Activated CD8-positive, alpha-beta memory T cell treated with anti-CD3 and anti-CD28 coated beads, Interleukin-2, amount 50 U/mL, for 4 hours (primary cell): Measurements from ENCODE around the gene FARS2.
A peak's percentile ranks its signal among the peaks of the same experiment; 100 is the strongest.

ENCODE experiments used
- DNase-seq: peaks from one replicate; pipeline ENCODE4 v3.0.0-alpha.2; 2020

FARS2 gene

GRCh38 chr6:5260661-5261544, at the start of gene FARS2, which contains the start of gene LYRM4:
Gene FARS2 (plus strand): TSS chr6:5261513.
Gene LYRM4 (minus strand): TSS chr6:5260950. CDS start chr6:5260733, 217 bp downstream.
- DNase-seq: peak; percentile 92

GRCh38 chr6:5213836-5214235, 47.5 kb upstream of the FARS2 start:
- DNase-seq: no peak

- DNase-seq: no peak
Measured at GRCh38 chr6:5214570-5215052, 46.7 kb upstream of the FARS2 start.

GRCh38 chr6:5215159-5215558, 46.2 kb upstream of the FARS2 start:
- no peak for DNase-seq

GRCh38 chr6:5215799-5216198, 45.5 kb upstream of the FARS2 start:
- no peak for DNase-seq

- DNase-seq: no peak
Measured at GRCh38 chr6:5217356-5217755, 44.0 kb upstream of the FARS2 start.

DNA sequence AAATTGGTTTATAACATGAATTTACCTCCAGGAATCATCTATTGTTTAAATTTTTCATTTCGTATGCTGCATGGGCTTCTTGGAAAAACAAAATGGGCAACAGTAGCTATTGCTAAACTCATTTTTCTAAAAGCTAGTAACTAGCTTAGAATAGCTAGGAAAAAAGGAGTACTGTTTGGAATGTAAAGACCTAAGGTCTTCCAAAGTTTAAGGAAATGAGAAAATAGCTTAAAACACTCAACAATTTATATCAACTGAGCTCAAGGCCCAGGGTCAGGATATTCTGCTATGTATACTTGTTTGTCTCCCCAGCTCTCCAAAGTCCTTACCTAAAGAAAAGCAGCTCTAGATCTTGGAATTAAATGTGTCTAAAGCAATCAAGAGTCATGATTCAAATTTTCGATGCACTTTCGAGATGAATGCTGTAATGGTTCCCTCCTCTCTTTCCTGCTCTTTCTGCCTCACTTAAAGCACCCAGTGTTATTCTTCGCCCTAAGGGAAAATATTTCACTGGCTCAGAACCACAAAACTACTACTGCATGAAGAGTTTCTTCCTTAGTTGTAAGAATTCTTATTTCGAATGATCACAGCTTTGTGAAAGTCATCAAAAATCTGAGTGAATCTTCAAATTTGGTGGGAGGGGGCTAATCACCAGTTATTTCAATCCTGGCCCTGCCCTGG, 42.2 kb upstream of the FARS2 start:
- no peak for DNase-seq

DNA sequence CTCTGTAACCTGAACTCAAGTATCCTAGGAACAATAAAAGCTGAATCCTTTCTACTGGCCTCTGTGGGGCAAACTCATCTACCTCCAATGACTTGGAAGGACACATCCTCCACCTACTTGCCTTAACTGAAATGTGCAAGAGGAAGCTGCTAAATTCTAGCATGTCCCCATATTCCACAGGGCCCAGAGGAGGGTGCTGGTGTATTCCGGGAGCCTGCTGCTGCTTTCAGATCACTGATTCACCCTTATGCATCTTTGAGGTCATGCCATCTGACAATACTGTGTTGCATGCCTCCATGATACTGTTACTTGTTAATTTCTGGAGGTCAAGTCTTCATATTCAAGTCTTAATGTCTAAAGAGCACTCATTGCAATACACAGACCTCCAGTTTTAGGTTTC, 40.9 kb upstream of the FARS2 start:
- DNase-seq: no peak

- no peak for DNase-seq
Measured at GRCh38 chr6:5223309-5223708, 38.0 kb upstream of the FARS2 start.

DNA sequence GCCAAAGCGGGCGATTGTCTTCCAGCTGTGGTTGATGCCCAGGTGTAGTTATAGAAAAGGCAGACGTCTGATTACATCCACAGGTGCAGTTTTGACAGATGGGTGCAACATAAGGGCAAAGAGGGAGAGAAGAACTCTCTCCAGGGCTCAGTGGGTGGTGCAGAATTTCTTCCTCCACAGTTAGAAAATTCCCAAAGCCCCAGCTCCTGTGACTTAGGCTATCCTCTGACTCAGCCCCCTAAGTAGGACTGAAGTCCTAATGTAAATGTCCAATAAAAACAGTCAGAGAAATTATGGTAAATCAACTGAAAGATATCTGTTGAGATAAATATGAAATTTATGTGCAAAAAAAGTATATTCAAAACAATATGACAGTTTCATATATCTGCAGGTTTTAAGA, 32.0 kb upstream of the FARS2 start:
- no peak for DNase-seq

DNA sequence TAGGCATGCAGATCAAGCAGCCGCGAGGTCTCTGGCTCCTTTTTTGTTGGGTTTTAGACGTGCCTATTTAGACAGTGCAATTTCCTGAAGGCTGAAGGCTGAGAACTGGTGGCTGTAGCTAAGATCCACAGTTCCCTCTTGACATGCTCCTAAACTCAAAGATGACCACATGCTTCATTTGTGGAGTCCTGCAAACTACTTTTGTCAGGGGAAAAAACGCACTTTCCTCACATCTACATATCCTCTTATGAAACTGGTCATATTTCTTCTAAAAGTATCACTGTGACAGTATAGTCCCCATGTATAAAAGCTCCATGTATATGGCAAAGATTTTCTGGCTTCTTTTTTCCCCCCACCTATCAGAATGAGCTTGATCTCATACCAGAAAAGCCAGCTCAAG, 31.2 kb upstream of the FARS2 start:
- no peak for DNase-seq

DNA sequence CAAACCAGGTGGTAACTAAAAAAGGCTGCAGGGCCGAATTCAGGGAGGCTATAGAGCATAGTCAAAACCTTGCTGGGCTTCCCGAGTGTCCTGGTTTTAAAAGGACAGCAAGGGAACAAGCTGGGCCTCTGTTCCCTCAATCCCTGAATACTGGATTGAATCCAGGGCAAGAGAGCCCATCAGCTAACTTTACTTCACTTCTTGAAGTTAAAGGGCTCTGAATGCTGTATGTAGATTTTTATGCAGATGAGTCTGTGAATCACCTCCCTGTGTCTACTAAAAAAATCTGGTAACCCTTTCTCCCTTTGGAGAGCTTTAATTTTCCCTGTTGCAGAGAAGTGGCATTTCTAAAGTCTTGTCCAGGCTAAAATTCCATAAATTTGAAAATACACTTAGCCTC, 30.0 kb upstream of the FARS2 start:
- DNase-seq: no peak

DNA sequence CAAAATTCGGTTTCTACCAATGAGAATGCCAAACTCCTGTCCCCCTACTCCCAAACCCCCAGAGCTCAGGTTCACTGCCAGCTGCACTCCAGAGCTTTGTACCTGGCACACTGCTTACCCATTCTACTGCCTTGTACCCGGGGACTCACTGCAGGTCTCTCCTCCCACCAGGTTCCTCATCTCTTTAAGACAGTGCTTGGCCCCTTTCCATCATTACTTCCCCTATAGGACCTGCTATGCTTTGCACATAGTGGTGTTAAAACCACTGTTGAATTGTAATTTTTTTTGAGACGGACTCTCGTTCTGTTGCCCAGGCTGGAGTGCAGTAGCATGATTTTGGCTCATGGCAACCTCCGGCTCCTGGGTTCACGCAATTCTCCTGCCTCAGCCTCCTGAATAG, 26.4 kb upstream of the FARS2 start:
- no peak for DNase-seq

- DNase-seq: no peak
Measured at GRCh38 chr6:5235830-5236229, 25.5 kb upstream of the FARS2 start.

- DNase-seq: no peak
Measured at GRCh38 chr6:5237805-5238204, 23.5 kb upstream of the FARS2 start.

DNA sequence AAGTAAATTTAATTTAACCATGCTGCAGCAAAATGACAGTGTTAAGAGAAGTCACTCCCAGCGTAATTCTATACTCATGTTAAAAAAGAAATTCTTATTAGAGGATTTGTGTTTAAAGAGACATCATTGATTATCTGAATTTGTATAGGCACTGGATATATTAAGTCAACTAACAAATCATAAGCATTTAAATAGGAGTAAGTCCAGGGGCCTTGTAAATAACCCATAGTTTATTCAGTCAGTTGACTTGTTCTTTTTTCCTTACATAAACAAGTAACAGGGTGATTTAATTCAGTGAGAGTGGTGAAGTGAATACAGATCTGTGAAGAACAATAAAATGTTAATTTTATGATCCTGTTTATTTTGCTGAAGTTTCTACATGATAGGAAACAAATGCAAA, 23.0 kb upstream of the FARS2 start:
- DNase-seq: no peak

DNA sequence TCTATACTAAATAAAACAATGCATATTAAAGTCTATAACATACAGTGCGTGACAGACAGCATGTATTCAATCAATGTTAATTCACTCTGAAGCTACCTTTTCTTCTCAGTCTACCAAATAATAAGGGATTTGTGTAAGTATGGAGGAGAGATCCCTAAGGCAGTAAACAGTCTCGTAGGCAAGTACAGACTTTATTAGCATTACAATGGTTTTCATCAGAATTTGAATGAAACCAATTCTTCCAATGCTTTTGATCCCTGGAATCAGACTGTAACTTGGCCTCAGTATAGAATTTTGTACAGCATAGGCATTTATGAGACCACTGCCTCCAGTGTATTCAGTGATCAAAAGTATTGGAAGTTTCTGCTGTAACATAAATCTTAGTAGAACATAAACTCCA, 20.1 kb upstream of the FARS2 start:
- no peak for DNase-seq

GRCh38 chr6:5243069-5243468, 18.2 kb upstream of the FARS2 start:
- DNase-seq: no peak

- DNase-seq: no peak
Measured at GRCh38 chr6:5246141-5247097, 14.9 kb upstream of the FARS2 start.

DNA sequence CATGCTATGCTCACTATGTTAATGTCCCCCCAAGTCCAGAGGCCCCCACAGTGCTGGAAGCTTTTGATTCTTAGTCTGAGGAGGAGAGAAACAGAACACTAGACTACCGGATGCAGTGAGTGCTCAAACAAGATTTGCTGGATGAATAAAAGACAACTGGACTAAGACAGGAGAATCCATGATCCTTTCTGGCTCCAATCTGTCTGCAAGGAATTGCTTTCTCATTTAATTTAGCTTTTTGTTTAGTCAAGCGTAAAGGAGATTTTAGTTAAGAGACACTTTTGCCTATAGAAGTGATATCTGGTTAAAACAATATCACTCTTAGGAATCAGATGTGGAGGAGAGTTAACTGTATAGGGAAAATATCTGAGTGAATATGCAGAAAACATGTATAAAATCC, 14.1 kb upstream of the FARS2 start:
- no peak for DNase-seq

DNA sequence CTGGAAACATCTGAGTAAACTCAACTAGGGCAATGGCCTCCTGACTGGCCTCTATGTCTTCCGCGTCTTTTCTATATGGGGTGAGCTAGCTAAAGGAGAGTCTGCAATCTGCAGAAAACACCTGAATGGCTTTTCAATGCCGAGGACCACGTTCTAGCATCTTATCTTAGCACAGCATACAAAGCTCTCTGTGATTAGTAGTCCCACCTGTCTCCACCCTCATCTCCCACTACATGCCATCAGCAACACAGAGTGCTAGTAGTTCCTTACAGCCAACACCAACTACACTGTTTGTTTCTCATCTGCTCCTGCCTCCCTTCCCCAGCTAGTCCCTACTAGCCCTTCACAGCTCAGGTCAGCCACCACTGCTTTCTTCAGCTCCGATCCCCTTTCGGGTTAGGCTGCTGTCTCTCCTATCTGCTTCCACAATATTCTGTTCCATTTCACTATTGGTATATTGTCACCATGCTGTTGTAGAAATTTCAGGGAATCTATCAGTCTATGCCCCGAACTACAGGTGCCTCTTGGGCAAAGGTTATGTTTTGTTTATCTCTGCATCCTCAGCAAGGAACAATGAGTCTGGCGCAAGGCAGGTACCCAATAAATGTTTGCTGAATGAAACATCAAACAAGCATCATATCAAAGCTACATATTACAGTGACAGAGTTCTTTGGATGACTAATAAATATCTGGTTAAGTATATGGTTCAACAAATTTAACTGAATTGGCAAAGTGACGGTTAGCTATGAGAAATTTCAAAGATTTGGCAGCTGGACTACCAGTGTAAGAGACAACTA, 12.8 kb upstream of the FARS2 start:
- DNase-seq: no peak

DNA sequence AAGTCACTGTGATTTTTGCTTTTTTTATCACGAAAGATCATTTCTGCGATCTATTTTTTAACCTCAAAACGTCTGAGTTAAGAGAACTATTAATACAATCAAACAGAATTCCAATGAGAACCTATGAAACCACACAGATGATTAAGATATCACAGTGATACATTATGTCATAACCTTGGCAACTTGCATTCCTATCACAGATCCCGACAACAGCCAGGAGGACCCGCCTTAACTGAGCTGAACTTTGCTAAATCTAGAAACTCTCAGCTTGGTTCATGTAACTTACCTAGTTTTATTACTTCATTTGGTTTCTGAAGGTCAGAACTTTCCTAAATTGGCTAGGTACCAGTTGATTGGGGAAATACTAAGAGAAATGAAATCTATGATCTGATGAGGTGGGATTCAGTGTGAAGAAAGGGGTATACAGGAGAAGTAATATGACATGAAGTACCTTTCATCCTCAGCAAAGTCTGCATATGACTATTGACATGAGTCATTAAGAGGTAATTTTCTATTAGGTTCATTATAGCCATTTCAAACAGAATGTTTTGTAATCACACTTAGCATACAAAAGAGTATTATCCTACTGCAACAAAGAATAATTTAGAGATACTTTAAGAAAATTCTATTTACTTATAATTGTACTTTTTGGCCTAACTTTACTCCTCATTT, 11.7 kb upstream of the FARS2 start:
- no peak for DNase-seq
